Frontal cortex (tissue), 4 donors: ENCODE measurements around the gene RASA1. TPM values are rescaled to one million over a fixed set of nuclear protein-coding genes. Genes with fewer than 3 reads are reported as not detected.
A peak's percentile ranks its signal among the peaks of the same experiment; 100 is the strongest.
"Not testable (repeated sequence)": the region's sequence is repeated elsewhere in the genome, so short reads cannot be mapped to it uniquely, and the experiment has no call there.

Experiments used
- DNase-seq, 2 donors: peaks; one replicate each; pipeline ENCODE4 v3.0.0; 2012; ENCODE audit warnings: low spot score in 2 of 2
- FAIRE-seq: peaks from 2 replicates; lab custom pipeline; 2012; peaks lifted over from hg19 to GRCh38; lab: Jason Lieb, UNC
- total RNA-seq: library from RNA; depleted of rRNA; stranded (reverse); fragments of >200 nt; gene quantifications from one replicate; pipeline ENCODE4 v1.2.3, GENCODE V29; 2014
- donor health status: control.
- donor health status: control.
- donor health status: control.

The RASA1 gene
- total RNA-seq, 1 donor from 2014 or later, result 51.0 TPM

DNA sequence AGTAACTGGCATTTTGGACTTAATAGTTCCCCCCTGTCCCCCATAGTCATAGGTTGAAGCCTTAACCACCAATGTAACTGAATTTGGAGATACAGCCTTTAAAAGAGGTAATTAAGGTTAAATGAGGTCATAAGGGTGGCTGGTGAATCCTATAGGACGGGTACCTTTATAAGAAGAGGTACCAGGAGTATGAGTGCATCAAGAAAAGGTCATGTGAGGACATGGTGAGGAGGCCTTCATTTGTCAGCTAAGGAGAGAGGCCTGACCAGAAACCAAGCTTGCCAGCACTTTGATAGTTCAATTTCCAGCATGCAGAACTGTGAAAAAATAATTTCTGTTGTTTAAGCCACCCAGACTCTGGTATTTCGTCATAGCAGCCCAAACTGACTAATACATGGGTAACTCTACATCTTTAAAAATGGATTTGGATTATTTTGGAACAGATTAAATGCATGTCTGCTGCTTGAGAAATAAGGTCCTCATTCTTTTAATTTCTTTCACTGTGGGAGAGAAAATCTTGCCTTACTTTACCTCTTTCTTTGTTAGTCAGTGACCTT is 9.7 kb downstream of the RASA1 start:
- FAIRE-seq (no peak), DNase-seq (no peak)

DNA sequence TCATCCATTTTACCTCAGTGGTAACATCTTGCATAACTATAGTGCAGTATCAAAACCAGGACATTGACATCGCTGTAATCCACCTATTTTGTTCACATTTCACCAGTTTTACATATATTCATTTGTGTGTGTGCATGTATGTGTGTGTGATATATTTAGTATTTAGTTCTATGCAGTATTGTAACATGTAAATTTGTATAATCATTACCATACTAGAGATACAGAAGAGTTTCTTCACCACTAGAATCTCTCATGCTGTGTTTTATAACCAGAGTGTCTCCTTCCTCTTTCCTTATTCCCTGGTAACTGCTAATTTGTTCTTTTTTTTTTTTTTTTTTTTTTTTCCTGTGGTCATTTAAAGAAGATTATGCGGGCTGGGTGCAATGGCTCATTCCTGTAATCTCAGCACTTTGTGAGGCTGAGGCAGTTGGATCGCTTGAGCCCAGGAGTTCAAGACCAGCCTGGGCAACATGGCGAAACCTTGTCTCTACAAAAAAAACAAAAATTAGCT is 11.0 kb downstream of the RASA1 start:
- FAIRE-seq (no peak), DNase-seq (no peak)

DNA sequence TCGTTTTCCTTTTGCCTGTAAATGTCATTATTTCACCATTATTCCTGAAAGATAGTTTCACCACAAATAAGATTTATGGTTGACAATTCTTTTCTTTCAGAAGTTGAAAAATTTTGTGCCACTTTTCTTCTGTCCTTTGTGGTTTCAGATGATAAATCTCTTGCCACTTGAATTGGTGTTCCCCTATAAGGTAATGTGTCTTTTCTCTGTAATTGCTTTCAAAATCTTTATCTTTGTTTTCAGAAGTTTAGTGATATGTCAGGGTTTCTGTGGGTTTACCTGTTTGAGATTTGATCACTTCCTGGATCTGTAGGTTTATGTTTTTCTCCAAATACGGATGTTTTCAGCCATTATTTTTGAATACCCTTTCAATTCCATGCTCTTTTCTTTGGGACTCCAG is 14.6 kb downstream of the RASA1 start:
- DNase-seq (no peak), FAIRE-seq (no peak)

DNA sequence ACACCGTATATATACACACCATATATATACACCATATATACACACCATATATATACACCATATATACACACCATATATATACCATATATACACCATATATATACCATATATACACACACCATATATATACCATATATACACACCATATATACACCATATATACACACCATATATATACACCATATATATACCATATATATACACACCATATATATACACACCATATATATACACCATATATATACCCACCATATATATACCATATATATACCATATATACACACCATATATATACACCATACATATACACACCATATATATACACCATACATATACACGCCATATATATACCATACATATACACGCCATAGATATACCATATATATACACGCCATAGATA is 19.6 kb downstream of the RASA1 start:
- not testable (repeated sequence) for DNase-seq
- FAIRE-seq, result peak; percentile 90

DNA sequence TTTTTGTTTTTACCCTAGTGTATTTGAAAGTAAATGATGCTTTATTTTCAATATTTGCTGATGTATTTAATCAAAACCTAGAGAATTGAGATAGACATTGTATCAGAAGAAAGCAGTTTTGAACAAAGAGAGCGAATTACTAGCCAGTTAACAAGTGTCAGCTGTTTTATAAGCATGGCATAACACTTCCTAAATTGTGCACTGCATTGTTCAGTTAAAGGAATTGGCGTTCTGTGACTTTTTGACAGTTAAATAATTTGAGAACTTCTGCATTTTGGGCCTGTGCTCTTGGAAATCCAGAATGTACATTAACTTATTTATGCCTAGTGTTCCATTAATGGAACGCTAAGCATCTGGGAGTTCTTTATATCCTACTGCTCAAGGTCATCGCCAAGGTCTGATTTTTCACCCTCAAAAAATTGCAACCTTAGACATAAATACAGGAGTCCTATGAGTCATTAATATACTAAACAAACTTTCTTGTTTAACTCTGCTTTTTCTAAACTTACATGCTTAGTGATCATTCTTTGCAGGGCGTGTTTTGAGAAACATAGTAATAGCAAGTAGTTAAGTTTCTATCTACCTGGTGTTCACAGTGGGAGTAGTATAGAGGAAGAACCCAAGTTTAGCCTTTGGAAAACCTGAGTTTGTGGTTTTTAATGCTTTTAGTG is 31.1 kb downstream of the RASA1 start:
- FAIRE-seq, result peak; percentile 44
- no peak for DNase-seq

DNA sequence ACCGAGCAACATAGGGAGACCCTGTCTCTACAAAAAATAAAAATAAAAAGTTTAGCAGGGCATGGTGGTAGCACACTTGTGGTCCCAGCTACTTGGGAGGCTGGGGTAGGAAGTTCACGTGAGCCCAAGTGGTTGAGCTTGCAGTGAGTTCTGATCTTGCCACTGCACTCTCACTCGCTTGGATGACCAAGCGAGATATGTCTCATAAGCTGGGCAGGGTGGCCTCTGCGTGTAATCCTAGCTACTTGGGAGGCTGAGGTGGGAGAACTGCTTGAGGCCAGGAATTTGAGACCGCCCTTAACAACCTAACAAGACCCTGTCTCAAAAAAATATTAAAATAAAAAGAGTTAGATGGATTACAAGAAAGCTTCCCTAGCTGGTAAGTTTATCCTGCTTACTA is 32.5 kb downstream of the RASA1 start:
- FAIRE-seq (no peak), DNase-seq (no peak)

DNA sequence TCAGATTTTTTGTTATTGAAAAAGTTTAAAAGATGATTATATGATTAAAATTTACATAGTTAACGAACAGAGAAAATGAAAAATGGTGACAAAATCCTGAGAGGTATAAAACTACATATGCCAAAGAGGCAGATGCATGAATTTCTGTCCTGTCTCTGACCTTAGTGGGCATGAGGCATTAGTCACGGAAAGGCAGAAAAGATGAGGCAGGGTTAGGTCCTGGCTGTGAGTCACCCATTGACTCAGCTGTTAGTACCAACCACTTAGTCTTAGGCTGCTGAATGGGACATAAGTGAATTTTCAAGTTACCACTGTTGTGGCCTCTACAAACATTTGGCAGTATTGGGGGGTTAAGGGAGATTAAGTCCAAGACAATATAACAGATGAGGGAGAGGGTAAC is 33.1 kb downstream of the RASA1 start:
- FAIRE-seq (no peak), DNase-seq (no peak)

DNA sequence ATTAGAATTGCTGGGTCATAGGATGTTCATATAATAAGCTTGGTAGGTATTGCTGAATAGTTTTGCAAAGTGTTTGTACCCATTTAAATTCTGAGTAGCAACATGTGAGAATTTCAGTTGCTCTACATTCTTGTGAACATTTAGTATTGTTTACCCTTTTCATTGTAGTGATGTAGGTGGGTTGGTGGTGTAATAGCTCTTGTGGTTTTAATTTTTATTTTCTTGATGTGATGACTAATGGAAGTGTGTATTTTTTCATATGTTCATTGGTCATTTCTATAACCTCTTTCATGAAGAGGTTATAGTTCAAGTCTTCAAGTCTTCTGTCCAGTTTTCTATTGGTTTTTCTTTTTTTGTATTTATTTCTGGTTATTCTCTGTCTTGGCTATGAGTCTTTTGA is 34.4 kb downstream of the RASA1 start:
- DNase-seq (no peak), FAIRE-seq (no peak)

DNA sequence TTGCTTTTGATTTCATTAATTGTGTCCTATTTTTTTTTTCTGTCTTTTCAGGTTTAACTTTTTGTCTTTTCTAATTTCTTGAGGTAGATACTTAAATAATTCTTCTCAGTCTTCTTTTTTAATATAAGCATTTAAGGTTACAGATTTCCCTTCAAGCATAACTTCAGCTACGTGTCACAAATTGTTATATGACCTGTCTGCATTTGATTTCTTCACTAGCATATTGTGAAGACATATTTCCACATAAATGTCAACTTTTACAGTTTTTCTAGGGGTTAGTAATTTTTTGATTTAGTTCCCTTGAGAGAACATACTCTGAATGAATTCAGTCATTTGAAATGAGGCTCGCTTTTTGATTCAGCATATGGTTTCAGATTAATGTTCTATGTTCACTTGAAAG is 35.6 kb downstream of the RASA1 start:
- no peak for DNase-seq
- FAIRE-seq, result no peak

DNA sequence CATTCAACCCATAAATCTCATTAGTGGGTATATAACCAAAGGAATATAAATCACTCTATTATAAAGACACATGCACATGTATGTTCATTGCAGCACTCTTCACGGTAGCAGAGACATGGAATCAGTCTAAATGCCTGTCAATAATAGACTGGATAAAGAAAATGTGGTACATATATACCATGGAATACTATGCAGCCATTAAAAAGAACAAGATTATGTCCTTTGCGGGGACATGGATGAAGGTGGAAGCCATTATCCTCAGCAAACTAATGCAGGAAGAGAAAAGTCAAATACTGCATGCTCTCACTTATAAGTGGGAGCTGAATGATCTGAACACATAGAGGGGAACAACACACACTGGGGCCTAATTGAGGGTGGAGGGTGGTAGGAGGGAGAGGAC is 38.4 kb downstream of the RASA1 start:
- not testable (repeated sequence) for DNase-seq, FAIRE-seq

DNA sequence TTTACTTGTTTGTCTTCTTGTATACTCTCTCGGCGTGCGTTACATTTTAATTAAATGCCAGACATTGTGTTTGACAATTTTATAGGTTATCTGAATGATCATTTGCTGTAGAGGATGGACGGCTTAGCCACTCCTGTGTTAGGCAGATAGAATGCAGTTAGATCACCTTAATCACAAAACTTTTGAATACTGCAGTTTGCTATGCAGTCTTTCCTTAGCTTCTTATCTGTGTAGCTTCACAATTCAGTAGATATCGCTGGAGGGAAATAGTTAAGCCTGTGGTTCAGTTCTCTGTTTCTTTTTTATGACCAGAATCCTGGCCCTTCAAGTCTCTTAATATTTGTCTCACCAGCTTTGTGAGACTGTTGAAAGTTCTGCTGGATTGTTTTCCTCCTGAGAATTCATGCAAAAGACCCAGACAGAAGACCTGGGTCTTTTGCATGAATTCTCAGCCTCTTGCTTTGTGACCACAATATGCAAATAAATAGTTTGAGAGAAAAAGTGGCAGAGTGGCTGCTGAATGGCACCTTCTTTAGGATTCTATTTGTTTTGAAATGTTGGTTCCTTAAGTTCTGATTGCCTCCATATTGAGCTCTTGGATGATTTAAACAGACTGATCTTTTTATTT is 40.2 kb downstream of the RASA1 start:
- DNase-seq, result no peak

DNA sequence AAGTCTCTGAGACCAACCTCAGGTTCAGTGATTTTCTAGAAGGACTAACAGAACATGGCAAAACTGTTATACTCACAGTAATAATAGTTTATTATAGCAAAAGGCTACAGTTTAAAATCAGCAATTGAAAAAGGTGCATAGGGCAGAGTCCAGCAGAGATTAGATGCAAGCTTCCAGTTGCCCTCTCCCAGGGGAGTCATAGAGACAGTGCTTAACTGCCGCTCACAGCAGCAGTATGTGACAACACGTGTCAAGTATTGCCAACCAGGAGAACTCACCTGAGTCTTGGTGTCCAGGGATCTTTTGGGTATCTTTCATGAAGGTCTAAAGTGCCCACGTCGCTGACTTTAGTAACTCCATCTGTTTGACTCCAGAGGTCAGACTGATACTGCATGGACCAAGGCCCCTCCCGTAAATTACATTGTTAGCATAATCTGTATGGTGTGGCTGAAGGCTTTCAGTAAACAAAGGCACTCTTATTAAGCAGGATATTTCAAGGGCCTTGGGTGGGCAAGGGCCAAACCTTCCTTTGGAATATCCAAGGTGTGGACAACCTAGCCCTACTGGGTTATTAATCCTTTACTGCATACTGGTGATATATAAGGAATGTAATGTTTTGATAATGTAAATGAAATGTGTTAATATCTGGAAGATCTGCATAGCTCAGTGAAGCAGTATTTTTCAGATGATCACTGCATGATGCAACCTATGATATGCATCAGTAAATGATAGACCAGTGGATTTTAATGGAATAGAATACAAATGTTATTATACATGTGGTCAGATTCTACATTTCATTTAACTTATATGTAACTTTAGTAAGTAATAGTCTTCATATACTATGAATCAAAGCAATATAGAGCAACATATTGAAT is 44.0 kb downstream of the RASA1 start:
- FAIRE-seq (no peak), DNase-seq (no peak)

More for the DNA sequence above, 40.2 kb downstream of the RASA1 start:
- FAIRE-seq, result no peak

DNA sequence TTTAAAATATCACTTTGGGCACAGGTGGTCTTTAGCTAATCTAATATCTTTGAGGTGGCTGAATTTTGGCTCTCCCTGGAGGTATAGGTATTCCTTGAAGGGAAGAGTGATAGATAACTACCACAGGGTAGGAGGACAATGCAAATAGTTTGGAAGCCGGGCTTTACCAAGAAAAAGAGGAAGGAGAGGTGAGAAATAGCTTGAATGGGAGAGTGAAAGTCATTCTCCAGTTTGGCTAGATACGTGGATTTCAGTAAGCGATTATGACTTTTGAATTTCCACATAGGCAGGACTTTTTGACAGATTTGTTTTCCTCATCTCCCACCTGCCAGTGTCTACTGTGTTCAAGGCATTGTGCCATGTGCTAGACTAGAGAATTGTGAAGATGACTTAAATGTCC is 45.5 kb downstream of the RASA1 start:
- DNase-seq (no peak), FAIRE-seq (no peak)

DNA sequence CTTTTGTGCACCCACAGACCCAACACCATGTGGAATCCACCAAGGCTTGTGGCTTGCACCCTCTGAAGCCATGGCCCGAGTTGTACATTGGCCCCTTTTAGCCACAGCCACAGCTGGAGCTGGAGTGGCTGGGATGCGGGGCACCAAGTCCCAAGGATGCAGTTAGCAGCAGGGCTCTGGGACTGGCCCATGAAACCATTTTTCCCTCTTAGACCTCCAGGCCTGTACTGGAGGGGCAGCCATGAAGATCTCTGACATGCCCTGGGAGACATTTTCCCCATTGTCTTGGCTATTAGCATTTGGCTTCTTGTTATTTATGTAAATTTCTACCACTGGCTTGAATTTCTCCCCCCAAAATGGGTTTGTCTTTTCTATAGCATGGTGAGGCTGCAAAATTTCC is 51.8 kb downstream of the RASA1 start:
- DNase-seq (no peak), FAIRE-seq (no peak)

DNA sequence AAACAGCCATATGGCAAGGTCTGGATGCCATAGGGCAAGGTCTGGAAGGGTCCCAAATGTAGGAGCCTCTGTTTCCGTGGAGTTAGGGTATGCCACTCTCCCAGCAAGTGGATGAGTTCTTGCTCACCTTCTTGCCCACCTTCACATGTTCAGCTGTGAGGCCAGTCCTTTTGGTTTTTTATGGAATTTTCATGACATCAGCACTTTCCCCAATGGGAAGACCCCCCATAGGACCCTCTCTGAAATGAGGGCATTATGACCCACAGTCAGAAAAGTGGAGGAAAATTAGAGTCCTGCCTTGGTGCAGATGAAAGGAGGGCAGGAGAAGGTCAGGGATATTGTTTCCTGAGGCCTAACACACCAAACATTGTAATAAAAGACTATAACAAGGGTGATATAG is 53.9 kb downstream of the RASA1 start:
- FAIRE-seq (no peak), DNase-seq (no peak)

DNA sequence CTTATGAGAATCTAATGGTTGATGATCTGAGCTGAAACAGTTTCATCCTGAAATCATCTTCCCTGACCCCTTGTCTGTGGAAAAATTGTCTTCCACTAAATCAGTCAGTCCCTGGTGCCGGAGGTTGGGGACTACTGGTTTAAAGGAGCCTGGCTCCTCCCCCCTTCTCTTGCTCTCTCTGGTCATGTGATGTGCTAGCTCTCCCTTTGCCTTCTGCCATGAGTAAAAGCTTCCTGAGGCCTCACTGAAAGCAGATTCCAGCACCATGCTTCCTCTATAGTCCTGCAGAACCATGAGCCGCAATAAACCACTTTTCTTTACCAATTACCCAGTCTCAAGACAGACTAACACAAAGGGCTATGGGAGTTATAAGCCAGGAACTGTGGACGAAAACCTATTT is 54.7 kb downstream of the RASA1 start:
- DNase-seq, result no peak
- no peak for FAIRE-seq

DNA sequence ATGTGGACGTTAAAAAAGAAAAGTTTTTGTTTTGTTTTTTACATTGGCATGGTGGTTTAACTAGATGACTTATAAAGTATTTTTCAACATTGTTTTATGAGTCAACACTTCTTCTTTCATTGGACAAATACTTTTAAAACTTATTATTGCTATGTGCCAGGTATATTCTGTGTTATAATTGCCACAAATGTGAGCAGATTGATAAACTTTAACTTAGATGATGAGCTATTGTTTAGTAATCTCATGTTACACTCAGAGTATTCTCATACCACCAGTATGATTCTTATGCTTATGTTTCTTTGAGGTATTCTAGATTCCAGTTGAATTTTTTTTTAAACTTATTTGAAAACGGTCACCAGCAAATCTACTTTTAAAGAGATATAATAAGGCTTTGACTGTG is 60.3 kb downstream of the RASA1 start:
- DNase-seq (no peak), FAIRE-seq (no peak)

DNA sequence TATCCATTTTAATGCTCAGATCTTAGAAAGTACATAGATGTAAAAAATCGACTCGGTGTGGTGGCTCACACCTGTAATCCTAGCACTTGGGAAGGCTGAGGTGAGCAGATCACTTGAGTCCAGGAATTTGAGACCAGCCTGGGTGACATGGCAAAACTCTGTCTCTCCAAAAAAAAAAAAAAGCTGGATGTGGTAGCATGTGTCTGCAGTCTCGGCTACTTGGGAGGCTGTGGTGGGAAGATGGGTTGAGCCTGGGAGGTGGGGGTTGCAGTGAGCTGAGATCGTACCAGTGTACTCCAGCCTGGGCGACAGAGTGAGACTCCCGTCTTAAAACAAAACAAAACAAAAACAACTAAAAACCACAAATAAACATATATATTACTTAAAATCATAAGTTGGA is 61.4 kb downstream of the RASA1 start:
- no peak for FAIRE-seq
- DNase-seq, result no peak

DNA sequence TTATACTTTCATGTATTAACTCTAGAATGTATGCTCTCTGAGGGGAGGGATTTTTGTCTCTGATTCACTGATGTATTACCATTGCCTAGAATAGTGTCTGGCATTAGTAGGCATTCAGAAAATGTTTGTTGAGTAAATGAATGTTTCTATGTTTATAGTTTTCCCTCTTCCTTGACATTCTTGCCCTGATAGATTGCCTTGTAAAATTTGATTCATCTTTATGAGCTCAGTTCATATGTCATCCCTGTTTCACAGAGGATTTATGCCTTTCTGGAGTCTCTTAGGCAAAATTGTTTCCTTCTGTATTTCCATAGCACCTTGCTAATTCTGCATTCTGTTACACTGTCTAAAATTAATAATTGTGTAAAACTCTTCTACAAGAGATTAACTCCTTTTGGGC is 72.3 kb downstream of the RASA1 start:
- DNase-seq (no peak), FAIRE-seq (no peak)

DNA sequence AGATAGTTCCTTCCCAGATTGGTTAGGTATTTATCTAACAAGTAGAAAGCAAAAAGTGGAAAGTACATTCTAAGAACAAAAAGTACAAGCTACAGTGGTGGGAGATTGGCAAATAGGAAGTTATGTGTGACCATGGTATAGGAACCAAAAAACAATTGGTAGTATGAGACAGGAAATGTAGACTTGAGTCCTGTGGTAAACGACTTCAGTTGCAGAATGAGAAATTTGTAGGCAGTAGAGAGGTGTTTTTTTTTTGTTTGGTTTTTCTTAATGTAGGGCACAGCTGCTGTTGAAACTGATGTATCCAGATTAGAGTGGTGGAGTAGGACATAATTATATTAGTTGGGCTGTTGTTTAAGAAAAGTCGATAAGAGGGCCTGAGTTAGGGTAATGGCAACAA is 73.0 kb downstream of the RASA1 start:
- DNase-seq (no peak), FAIRE-seq (no peak)

DNA sequence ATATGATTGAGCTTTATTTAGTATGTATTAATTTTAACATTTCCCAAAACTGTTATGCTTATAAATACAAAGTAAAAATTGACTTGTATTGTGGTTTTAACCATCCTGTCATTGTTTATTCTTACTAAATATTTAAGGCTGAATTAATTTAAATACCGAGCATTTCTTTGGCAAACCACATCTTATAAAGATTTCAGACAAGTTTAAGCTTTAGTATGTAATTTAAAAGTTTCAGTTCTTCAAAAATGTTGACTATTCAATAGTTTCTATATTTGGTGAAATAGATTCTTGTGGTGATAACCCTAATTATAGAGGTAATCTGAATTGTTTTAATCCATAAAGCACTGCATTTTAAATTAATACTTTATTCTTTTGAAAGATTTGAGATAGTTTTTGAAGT is 79.6 kb downstream of the RASA1 start:
- FAIRE-seq (no peak), DNase-seq (no peak)
